HG02759 (cell line): ENCODE measurements around the gene TMEM123.

Experiments used
- ATAC-seq: cut with Tn5 transposase; IDR thresholded peaks from one replicate; pipeline ENCODE4 v1.9.1; 2021; ENCODE audit warnings: mild to moderate bottlenecking, moderate library complexity; ENCODE audit not compliant: unreplicated experiment

Gene TMEM123

DNA sequence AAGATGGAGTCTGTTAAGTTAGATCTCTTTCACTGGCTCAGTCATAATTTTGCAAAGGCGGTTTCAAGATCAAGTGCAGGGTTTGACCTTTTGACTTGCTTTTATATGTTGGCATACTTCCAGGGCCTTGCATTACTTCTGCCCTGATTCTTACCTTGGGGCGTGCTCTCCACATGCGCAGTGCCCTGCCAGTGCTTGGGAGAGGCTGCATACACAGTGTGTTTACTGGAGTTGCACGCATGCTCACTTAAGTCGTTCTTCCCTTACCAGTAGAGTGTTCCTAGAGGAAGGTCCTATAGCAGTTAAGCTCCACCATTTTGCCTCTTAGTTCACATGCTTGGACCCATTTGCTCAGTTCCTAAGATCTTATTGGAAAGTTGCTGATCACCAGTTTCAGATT, 21.0 kb upstream of the TMEM123 start:
- ATAC-seq = no peak

DNA sequence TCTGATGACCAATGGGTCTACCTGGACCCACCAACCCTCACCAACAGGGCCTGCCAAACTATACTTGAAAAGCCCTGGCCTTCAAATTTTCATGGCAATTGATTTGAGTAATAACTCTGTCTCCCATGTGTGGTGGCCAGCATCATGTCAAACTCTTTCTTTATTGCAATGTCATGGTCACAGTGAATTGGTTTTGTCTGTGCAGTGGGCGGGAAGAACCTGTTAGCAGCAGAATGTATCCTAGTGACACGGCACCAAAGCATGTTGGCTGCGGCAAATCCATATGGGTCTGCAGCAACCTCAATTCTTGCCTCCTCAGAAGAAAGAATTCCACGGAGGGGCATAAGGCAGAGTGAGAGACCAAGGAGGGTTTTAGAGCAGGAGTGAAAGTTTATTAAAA, 19.6 kb upstream of the TMEM123 start:
- ATAC-seq = no peak

DNA sequence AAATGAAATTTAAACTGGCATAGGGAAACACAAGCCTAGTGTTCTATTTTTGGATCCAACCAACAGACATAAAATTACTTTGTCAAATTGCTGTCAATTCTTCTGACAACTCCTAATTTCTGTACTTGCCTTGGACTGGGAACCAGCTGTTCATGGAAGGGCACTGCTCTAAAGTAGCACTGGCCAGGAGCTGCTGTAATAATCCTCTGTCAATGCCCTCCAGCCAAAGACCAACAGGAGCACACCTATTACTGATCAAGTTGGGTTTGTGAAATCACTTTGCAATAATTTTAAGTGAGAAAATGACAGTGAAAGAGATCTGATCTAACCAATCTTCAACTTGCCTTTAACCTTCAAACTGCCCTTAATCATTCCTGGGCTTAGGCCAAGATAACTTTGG, 18.9 kb upstream of the TMEM123 start:
- ATAC-seq = no peak

DNA sequence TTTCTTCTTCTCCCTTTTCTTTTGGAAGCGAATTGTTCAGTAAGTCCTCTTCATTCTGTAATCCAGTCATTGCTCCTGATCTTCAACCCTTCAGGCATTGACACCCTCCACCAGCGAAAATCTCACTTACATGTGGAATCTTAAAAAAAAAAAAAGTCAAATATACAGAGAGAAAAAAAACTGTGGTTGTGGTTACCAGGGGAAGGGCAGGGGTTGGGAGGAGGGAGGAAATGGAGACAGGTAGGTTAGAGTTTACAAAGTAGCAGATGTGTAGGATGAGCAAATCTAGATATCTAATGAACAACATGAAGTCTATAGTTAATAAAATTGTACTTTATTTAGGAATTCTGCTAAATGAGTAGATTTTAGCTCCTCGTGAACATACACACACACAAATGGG, 17.7 kb upstream of the TMEM123 start:
- ATAC-seq = no peak

DNA sequence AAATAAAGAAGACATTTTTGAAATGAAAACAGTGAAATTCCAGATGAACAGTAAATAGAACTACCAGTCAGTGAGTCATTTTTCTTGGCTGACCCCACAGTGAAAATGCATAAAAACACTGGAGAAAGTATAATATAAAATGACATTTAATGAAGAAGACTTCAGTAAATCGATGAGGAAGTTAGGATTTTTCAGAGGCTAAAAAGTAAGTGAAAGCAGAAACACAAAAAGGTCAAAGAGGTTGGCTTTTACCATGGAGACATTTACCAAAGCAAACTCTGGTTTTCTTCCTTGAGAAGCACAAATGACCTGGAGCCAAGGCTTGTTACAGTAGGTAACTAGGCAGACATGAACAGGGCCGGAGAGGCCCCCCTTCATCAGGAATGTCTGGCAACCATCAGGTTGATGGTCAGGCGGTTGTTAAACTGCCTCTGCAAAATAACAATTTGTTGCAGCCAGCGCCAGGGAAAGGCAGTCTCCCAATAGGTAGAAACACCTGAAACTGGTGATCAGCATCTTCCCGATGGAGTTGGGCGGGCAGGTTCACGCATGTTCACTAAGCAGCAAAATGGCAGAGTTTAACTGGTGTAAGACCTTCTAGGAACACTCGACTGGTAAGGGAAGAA, 16.7 kb upstream of the TMEM123 start:
- ATAC-seq = no peak

DNA sequence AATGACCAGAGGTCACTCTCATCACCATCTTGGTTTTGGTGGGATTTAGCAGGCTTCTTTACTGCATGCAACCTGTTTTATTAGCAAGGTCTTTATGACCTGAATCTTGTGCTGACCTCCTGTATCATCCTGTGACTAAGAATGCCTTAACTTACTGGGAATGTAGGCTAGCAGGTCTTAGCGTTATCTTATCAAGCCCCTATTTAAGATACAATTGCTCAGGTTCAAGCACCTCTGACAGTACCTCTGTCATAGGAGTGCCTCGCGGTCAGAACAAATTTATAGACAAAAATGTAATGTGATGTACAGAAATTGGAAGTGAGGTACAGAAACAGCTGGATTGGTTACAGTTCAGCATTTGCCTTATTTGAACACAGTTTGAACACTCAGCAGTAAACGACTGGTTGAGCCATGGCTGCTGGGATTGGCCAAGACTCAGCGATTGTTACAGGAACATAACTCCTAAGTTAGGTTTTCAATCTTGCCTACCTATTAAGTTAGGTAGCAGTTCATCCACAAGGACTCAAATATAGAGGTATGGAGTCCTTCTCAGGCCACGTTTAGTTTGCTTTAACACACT, 16.1 kb upstream of the TMEM123 start:
- no peak for ATAC-seq

DNA sequence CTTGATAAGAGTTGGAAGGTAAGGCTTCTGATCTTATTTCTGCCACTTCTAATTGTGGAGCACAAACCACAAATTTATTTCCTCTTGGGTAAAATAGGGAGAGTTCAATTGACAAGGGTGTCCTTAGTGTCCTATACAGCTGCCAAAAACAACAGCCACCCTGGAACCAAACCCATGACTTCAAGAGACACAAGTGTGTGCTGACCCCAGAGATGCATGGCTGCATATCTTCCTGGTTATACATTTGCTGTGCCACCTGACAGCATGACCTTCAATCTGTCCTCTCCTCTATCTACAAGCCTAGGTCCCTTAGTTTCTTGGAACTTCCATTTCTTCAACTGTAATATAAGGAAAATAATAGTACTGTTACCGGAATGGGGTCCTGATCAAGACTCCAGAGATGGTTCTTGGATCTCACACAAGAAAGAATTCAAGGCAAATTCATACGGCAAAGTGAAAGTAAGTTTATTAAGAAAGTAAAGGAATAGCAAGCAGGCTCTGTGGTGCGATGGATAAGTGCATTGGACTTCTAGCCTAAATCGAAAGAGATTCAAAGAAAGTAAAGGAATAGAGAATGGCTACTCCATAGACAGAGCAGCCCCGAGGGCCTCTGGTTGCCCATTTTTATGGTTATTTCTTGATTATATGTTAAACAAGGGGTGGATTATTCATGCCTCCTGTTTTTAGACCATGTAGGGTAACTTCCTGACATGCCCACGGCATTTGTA, 15.5 kb upstream of the TMEM123 start:
- ATAC-seq = no peak

DNA sequence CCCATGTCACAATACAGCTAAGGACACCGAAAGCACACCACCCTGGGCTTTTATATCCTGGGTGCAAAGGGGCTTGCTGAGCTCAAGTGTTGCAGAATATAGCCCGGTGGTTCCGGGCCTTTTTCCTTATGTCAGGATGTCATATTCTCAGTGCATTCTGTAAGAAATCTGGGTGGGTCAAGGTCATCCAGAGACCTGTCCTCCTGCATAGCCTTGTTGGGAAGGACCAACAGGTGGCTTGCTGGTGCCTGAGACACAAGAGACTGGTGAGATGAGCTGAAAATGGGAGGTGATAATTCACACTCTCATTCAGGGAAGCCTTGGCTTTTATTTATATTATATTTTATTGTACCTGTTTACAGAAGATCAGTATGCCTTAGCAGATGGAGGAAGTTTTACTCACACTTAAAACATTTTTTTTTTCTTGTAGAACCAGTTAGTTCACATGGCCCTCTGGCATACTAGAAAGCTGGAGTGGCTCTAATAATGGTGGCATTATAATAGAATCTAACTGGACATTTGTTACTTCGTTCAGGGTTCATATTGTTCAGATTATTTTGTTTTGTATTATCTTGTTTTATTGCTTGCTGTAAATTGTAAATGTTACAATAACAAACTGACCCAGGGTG, 14.6 kb upstream of the TMEM123 start:
- ATAC-seq = no peak

DNA sequence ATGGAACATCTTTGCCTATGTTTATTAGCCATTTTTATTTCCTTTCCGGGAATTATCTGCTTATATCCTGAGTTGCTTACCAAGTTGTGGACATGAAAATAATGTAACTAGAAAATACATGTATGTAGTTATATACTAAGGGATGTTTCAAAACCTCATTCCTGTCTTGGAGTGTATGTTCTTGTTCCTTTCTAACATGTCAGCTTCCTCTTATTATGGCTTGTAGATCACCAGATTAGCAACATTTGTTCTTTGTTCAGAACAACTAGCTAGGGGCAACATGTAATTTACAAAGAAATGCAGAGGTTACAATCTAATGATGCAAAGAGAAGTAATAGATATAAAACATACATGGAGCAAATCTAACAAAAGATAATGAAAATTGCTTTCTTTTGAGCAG, 13.1 kb upstream of the TMEM123 start:
- ATAC-seq = no peak

DNA sequence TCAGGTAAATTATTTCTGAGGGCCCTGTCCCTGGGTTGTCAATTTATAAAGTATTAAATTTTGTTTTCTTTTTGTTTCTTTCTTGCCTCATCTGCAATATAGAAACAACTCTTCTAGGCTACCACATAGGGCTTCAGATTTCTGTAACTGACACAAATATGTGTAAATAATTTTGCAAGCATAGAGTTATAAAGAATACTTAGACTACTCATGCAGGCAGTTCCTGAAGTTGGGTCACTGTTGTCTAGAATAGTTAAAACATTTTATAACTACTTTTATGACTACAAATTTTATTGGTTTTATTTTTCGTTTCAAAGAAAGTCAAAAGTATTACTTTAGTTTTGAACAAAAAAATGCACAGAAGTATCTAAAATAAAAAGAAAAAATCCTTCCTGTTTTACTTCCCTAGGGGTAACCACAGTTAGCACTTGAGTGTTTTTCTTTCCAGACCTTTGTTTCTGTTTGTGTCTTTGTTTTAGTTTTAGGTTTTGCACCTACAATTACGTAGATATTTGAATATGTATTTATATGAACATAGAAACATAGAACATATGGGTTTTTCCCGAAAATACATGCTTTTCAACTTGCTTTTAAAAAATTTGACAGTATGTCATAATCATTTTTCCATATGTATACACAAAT, 12.4 kb upstream of the TMEM123 start:
- ATAC-seq = no peak

DNA sequence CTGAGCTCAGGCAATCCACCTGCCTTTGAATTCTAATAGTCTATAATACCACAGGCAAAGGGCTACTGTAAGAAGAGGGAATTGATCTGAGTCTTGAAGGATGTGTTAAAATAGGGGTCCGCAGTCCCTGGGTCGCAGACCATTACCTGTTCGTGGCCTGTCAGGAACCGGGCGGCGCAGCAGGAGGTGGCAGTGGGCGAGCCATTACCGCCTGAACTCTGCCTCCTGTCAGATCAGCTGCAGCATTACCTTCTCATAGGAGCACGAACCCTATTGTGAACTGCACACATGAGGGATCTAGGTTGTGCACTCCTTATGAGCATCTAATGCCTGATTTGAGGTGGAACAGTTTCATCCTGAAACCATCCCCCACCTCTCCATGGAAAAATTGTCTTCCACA, 11.5 kb upstream of the TMEM123 start:
- ATAC-seq = no peak

DNA sequence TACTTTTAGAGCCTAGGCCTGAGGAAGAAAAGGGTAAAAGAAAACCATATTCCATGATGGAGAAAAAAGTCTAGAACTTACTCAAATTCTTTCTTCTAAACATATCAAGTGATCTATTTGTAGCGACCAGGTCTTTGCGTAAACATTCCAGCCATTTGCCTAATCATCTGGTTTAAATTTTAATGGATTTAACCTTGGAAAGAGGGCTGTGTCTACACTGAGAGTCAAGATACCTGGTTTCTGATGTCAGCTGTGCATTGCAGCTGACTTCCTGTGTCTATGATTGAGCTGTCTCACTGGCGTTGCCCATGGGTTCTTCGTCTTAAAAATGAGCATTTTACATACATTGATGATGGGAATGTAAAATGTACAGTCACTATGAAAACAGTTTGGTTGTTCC, 10.0 kb upstream of the TMEM123 start:
- no peak for ATAC-seq

DNA sequence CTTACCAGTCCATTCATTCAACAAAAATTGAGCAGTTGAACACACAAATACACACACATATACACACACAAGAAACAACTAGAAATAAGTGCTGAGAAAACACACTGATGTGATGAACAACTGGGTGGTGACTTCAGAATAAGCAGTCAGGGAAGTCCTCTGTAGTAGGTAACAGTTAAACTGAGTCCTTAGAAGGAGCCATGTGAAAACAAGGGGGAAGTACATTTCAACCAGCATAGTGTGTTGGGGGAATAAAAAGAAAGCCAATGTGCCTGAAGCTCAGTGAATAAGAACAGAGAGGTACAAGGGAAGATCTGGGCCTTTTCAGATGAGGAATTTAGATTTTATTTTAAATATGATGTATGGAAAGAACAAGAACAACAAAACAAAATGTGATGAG, 6.8 kb upstream of the TMEM123 start:
- no peak for ATAC-seq

DNA sequence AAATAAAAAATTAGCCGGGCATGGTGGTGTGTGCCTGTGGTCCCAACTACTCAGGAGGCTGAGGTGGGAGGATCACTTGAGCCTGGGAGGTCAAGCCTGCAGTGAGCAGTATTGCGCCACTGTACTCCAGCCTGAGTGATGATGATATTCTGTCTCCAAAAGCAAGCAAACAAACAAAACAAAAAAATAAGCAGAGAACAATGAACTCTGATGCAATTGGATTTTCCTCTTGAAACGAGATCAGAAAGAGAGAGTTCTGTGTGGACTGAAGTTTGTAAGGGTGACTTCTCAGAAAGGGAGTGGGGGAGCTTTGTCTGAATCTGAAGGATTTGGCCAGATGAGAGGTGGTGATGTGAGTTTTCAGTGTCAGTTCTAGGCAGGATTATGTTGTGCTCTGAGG, 6.0 kb upstream of the TMEM123 start:
- ATAC-seq = no peak

DNA sequence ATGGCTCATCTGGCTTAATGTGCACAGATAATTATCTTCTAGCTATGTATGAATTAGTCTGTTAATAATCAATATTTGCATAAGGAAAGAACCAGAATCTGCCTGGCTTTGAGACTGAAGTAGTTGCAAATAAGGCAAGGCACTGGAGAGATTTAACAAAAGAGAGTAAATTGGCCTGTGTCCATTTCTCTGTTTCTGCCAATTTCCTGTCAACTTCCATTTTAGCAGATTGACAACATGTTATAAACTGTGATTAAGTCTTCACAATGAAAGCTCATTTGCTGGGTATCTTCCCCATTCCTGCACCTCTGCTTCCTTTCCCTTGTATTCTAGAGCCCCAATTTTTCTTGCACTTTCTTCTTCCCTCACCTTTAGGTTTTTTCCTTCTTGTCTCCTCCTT, 5.3 kb upstream of the TMEM123 start:
- no peak for ATAC-seq

DNA sequence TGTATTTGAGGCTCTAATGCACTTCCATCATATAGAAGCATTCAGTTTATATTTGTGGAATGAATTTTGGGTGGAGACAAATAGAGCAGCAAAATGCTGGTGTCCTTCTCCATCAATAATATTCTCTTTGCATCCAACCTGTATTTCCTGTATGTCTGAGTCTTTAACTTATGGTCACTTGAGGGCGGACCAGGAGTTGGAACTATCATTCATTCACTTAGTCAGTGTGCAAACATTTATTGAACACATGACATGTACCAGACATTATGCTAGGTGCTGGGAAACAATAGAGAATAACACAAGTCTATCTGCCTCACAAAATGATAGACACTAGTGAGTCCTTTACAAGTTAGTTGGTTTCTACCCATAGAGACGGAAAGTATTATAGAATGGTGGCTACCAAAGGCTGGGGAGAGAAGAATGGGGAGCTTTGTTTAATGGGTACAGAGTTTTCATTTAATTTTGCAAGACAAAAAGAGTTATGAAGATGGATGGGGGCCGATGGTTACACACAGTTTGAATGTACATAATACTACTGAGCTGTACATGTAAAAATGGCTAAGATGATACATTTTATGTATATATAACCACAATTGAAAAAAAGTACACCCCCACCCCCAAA, 4.6 kb upstream of the TMEM123 start:
- ATAC-seq = no peak

DNA sequence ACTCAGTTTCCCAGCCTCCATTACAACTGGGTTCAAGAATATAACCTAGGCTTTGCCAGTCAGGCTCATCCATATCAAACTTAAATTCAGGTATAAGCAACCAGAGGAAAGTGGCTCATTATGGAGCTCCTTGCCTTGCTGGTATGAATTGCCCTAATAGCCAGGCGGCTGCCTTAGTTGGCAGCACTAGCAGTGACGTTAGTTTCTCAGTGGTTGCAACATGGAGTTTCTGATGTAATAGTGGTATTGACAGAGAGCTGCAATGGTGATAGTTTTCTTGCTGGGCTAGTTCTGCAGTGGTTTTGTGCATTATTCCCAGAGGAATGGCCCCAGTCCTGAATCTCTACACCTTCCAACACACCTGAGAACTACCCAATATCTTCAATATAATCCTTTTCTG, 3.8 kb upstream of the TMEM123 start:
- no peak for ATAC-seq

DNA sequence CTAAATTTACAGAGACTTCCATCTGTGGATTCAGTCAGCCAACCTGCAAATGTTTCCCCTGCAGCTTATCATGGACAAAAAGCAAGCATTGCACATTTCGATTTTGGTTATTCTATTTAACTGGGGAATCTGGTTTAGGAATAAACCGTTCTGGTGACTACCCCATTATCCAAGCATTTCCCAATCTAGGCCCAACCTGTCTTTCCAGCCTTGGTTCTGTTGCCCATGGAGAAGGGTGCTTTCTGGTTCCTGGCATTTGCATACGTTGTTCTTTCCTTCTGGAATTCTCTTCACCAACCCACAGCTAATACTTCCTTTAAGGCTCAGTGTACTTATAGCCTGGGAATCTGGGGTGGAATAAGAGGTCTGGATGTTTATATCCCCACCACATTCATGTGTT, 1.4 kb upstream of the TMEM123 start:
- no peak for ATAC-seq

DNA sequence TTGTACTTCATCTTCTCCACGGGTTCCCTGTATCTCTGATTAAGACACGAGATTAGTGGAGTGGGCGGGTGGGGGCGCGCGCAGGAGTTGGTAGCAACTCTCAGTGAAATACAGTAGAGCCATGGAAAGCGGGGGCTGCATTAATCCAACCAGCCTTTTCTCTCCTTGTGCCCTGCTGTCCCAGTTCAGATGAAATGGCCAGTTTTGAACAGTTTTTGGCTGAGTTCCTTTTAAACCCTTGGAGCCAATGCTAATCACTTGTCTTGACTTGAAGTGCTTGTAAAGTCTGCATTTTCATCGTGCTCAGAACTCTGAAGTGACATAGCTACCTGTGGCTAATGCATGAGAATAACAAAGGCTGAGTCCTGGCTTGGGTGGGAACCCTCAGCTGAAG, 734 bp upstream of the TMEM123 start:
- no peak for ATAC-seq

DNA sequence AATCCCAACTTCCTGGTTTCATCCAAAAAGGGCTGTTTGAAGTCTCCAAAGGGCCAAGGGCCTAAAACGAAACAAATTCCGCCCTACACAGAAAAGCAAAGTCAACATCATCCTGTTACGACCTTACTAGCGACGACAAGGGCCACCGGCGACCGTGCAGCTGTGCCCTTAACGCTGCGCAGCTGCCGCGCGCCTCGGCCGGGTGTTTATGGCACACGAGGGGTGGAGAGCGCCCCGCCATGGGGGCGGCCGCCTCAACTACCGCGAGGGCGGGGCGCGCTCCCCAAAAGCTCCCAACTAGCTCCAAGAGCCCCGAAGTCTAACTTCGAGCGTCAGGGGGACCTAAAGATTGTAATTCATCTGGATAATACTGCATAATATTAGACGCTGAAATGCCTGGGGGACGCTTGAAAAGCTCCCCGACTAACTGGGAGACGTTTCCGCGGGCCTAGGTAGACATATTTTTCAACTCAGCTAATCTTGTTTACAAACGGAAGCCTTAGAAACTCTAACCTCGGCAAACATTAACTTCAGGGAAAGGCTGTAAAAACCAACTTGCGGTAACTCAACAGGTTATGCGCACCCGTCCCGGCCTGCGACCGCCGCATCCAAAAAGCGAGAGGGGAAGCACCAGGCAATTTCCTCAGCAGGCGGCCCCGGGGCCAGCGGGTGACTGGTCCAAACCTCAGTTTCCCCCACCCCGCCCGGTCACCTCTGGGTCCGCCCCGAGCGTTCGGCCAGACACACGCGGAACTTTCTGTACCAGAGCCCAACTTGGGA, 694 bp downstream of the TMEM123 start:
- peak; percentile 65 for ATAC-seq
